Measurements from ENCODE around the gene FOXO4.
"Not testable (repeated sequence)": the region's sequence is repeated elsewhere in the genome, so short reads cannot be mapped to it uniquely, and the experiment has no call there.

FOXO4 gene

GRCh38 chrX:71095555-71095980 is at the start of gene FOXO4:
TSS of gene FOXO4 (plus strand) at chrX:71095851. CDS start at chrX:71096529, 678 bp downstream.
- DNase-seq (ENCODE audit: low read depth), result peak; percentile 86

GRCh38 chrX:71047891-71048290 is 47.8 kb upstream of the FOXO4 start:
- DNase-seq (ENCODE audit: low read depth), result not testable (repeated sequence)

- DNase-seq (ENCODE audit: low read depth), result no peak
Measured at GRCh38 chrX:71052721-71053120, 42.9 kb upstream of the FOXO4 start.

- no peak for DNase-seq (ENCODE audit: low read depth)
Measured at GRCh38 chrX:71053217-71053621, 42.4 kb upstream of the FOXO4 start.

- peak; percentile 7 for DNase-seq (ENCODE audit: low read depth)
Measured at GRCh38 chrX:71056867-71057266, 38.8 kb upstream of the FOXO4 start.

DNA sequence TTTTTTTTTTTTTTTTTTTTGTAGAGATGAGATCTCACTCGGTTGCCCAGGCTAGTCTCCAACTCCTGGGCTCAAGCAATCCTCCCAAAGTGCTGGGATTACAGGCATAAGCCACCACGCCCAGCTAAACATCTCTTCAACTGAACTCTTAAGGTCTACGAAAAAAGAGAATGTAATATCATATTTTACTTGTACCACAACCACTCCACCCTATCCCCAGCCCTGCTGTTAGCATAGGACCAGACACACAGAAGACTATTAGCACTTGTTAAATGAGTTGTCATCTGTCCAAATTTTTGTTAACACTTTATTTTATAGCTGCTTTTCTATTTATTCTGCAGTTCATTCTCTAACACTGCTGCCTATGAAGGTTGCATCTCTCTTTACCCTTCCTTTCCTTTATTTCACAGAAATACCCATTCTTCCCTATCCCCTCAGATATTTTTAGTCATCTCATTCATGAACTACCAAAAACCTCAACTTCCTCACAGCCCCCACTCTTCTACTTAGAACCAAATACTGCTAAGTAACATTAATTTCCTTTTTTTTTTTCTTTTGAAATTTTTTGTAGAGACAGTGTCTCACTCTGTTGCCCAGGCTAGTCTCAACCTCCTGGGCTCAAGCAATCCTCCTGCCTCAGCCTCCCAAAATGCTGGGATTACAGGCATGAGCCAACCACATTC is 37.7 kb upstream of the FOXO4 start:
- no peak for DNase-seq (ENCODE audit: low read depth)

DNA sequence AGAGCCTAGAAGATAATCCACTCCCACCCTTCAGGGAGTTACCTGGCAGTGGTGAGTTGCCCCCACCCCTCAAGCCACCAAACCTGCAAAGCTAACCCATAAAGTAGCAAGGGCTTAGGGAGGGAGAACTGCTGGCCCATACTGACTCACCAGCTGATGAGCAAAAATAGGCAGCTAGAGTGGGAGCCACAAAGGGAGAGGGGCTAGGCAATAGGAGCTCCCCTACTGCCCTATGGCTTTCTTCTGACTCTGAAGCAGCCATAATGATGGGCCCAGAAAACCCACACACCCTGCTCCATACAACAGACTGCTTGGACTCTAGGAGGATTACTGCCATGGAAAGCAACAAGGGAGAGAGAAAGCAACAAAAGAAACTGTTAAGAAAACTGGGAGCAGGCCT is 35.5 kb upstream of the FOXO4 start:
- no peak for DNase-seq (ENCODE audit: low read depth)

- DNase-seq (ENCODE audit: low read depth), result no peak
Measured at GRCh38 chrX:71067089-71067488, 28.6 kb upstream of the FOXO4 start.

DNA sequence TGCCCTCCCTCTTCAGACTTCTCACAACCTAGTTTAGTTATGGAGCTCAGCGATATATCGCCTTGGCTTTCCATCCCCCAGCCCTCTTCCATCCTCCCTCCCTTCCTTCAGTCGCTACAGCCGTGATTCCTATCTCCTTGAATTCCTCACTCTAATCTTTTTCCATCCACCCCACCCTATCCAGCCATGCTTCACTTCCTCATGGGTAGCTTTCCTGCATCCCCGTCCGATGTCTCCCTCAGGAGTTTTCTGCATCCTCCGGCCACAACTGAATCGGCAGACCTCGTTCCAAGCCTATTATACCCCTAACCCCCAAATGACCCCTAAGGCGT is 28.0 kb upstream of the FOXO4 start:
- DNase-seq (ENCODE audit: low read depth), result no peak

GRCh38 chrX:71068044-71068918 is 27.4 kb upstream of the FOXO4 start, which contains the start of gene SNX12:
TSS of gene SNX12 (minus strand) at chrX:71068334. CDS start at chrX:71068306, 28 bp downstream.
- DNase-seq (ENCODE audit: low read depth), result peak; percentile 94

DNA sequence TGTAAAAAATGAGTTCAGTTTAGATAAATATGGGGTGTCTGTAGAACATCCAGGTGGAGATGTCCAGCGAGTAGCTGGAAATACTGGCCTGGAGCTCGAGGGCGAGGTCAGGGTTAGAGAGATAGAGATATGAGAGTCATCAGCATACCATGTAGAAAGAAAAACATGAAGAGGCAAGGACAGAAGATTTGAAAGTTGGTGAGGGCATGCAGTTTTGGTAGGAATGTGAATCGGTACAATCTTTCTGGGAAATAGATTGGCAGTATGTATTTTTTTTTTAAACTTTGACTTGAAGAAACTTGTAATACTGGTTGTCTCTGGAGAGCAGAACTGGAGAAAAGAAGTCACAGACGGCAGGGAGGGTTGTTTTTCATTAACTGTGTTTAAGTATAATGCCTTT is 25.1 kb upstream of the FOXO4 start:
- DNase-seq (ENCODE audit: low read depth), result no peak

DNA sequence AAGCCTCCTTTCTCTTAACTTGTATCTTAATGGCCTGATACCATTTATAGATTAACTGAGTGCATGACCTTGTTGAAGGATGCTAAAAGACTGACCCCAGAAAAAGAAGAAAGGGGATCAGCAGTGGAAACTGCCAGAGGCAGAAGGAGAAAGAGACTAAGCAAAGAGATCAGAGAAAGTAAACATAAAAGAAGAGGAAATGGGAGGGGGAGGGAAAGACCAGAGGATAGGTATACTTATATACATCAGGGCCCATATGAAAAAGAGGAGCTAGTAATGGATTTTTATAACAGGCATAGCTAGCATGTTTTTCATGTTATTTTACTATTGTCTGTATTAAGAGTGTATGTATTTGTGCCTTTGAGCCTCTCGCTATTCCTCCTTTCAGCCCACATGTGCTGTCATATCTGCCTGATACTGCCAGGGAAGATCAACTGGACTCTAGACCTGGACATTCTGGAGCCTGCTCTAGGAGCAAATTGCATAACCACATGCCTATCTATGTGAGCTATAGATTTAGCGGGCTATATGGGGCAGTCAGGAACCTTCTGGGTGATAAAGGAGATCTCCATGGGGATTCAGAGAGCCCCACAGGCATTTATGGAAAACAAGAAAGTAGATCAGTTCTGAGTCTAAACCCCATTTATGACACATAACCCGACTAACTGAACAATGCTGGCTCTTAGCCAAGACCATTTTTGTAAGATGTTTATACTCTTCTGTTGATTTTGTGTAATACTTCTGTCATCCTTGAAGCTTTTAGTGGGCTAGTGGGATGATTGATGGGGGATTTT is 14.1 kb upstream of the FOXO4 start:
- DNase-seq (ENCODE audit: low read depth), result peak; percentile 15

GRCh38 chrX:71082124-71082647 is 13.5 kb upstream of the FOXO4 start:
- DNase-seq (ENCODE audit: low read depth), result no peak

- no peak for DNase-seq (ENCODE audit: low read depth)
Measured at GRCh38 chrX:71082822-71083221, 12.8 kb upstream of the FOXO4 start.

- no peak for DNase-seq (ENCODE audit: low read depth)
Measured at GRCh38 chrX:71085900-71086299, 9.8 kb upstream of the FOXO4 start.

GRCh38 chrX:71091263-71091662 is 4.4 kb upstream of the FOXO4 start:
- DNase-seq (ENCODE audit: low read depth), result no peak

- no peak for DNase-seq (ENCODE audit: low read depth)
Measured at GRCh38 chrX:71095033-71095432, 618 bp upstream of the FOXO4 start.

GRCh38 chrX:71095981-71096759 is 519 bp downstream of the FOXO4 start:
- DNase-seq (ENCODE audit: low read depth), result peak; percentile 54

DNA sequence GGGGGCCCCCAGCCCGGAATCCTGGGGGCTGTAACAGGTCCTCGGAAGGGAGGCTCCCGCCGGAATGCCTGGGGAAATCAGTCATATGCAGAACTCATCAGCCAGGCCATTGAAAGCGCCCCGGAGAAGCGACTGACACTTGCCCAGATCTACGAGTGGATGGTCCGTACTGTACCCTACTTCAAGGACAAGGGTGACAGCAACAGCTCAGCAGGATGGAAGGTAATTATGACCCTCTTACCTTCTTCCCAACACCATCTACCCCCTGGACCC is 1.0 kb downstream of the FOXO4 start:
- DNase-seq (ENCODE audit: low read depth), result no peak

DNA sequence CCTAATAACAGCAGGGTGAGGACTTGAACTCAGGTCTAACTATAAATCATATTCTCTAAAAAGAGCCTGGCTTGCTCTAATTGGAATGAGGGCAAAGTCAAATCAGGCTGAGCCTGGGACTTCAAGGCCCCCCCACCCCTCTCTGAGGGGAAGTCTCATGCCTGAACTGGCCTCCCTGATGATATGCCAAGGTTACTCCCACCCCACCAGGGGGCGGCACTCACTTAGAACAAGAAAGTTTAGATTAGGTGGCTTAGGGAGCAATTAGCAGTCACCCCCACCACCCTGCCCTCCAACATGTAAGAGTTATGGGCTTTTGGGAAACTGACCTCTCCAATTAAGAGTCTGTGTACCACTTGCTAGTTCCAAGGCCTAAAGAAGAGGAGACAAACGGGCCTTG is 2.7 kb downstream of the FOXO4 start:
- DNase-seq (ENCODE audit: low read depth), result peak; percentile 56

GRCh38 chrX:71098951-71099506 is 3.4 kb downstream of the FOXO4 start:
- DNase-seq (ENCODE audit: low read depth), result no peak
